Spleen (tissue), 7 donors: ENCODE data around the gene PRKG1.

ENCODE experiments used
- POLR2A ChIP-seq, 3 donors: fragments of 450-650 bp; IDR thresholded peaks; one replicate each; pipeline ENCODE4 v1.5.1; 2017; ENCODE audit warnings: antibody characterized with exemption in 3 of 3, mild to moderate bottlenecking in 1 of 3
- TF ChIP-seq, protein P1 (sequence below), 11 experiments: fragments of 200-600 bp in 7 of 11; fragments of 450-650 bp in 4 of 11; sonication (generic) in 4 of 11; IDR thresholded peaks in 8 of 11; conservative IDR thresholded peaks in 3 of 11; 1 replicate in 7 of 11; 2 replicates in 4 of 11; pipeline versions ENCODE4 v1.4.0 to v1.8.0; 2016 to 2021; ENCODE audit warnings: antibody characterized with exemption in 11 of 11, inconsistent platforms in 4 of 11, mild to moderate bottlenecking in 1 of 11
- donor health status: DM: no; HTN: no; CAD: no; lungs with moderate emphysema.
- donor health status: DM: no; HTN: no; CAD: no.
- donor health status: DM: no; HTN: no; CAD: no.

DNA sequence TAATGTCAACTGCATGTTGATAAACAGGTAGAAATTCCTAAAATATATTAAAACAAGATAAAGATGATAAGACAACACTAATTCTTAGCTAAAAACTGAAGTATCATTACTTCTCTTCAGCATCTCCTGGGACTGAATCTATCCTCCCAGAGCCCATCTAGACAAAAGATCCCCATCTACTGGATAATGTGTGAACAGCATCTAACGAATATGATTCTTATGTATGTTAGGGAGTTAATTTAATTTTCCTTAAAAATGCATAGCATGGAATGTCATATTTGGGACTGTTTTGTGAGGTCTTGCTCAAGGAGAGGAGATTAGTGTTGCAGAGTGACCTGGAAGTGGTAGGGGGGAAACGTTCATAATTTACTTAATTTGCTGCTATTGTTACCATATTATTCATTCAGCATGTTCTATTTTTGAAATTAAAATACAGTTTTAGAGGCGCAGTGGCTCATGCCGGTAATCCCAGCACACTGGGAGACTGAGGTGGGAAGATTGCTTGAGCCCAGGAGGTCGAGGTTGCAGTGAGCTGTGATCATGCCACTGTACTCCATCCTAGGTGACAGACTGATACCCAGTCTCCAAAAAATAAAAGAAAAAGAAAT is 930.2 kb downstream of the PRKG1 start:
- TF ChIP-seq, protein P1, sequence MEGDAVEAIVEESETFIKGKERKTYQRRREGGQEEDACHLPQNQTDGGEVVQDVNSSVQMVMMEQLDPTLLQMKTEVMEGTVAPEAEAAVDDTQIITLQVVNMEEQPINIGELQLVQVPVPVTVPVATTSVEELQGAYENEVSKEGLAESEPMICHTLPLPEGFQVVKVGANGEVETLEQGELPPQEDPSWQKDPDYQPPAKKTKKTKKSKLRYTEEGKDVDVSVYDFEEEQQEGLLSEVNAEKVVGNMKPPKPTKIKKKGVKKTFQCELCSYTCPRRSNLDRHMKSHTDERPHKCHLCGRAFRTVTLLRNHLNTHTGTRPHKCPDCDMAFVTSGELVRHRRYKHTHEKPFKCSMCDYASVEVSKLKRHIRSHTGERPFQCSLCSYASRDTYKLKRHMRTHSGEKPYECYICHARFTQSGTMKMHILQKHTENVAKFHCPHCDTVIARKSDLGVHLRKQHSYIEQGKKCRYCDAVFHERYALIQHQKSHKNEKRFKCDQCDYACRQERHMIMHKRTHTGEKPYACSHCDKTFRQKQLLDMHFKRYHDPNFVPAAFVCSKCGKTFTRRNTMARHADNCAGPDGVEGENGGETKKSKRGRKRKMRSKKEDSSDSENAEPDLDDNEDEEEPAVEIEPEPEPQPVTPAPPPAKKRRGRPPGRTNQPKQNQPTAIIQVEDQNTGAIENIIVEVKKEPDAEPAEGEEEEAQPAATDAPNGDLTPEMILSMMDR (IDR thresholded peaks at IDR 0.05 in 8 of 11, conservative IDR thresholded peaks at IDR 0.05 in 3 of 11): peak in 6 of 11 experiments; percentile 20 to 45 (median 38)
- TF ChIP-seq POLR2A (IDR thresholded peaks at IDR 0.05): no peak
